Nephron (organoid): ENCODE measurements around the gene TGM3.

ENCODE experiments used
- H3K27ac Mint-ChIP-seq, 3 experiments: 2 replicates each; pipeline ENCODE4 v1.8.0; 2020; ENCODE audit warnings: mixed read lengths in 3 of 3, mild to moderate bottlenecking in 2 of 3, moderate library complexity in 1 of 3
- H3K27me3 Mint-ChIP-seq: 2 replicates; pipeline ENCODE4 v1.8.0; 2021; ENCODE audit warnings: low read depth, mild to moderate bottlenecking, moderate library complexity, mixed read lengths
- H3K36me3 Mint-ChIP-seq: 2 replicates; pipeline ENCODE4 v1.8.0; 2020; ENCODE audit warnings: low read depth, mixed read lengths
- H3K4me1 Mint-ChIP-seq: 2 replicates; pipeline ENCODE4 v1.8.0; 2020; ENCODE audit warnings: mixed read lengths
- H3K4me3 Mint-ChIP-seq, 3 experiments: 2 replicates each; pipeline ENCODE4 v1.8.0; 2020; ENCODE audit warnings: mild to moderate bottlenecking in 3 of 3, mixed read lengths in 3 of 3, moderate library complexity in 2 of 3
- H3K9me3 Mint-ChIP-seq: 2 replicates; pipeline ENCODE4 v1.8.0; 2020; ENCODE audit warnings: mixed read lengths
- TF ChIP-seq, protein P1 (sequence below), 3 experiments: fragments of 200-600 bp; sonication (generic); IDR thresholded peaks; one replicate each; pipeline ENCODE4 v1.5.0; 2021; ENCODE audit warnings: antibody characterized with exemption in 3 of 3; ENCODE audit not compliant: unreplicated experiment in 3 of 3

TGM3 gene

GRCh38 chr20:2331106-2331505 is 35.3 kb downstream of the TGM3 start:
- H3K27me3 Mint-ChIP-seq: peaks cover 3% of the 10 kb centered on the region
- H3K4me1 Mint-ChIP-seq: peaks cover 1% of the 10 kb centered on the region
- H3K9me3 Mint-ChIP-seq: no peaks in the 10 kb centered on the region
- TF ChIP-seq, protein P1, sequence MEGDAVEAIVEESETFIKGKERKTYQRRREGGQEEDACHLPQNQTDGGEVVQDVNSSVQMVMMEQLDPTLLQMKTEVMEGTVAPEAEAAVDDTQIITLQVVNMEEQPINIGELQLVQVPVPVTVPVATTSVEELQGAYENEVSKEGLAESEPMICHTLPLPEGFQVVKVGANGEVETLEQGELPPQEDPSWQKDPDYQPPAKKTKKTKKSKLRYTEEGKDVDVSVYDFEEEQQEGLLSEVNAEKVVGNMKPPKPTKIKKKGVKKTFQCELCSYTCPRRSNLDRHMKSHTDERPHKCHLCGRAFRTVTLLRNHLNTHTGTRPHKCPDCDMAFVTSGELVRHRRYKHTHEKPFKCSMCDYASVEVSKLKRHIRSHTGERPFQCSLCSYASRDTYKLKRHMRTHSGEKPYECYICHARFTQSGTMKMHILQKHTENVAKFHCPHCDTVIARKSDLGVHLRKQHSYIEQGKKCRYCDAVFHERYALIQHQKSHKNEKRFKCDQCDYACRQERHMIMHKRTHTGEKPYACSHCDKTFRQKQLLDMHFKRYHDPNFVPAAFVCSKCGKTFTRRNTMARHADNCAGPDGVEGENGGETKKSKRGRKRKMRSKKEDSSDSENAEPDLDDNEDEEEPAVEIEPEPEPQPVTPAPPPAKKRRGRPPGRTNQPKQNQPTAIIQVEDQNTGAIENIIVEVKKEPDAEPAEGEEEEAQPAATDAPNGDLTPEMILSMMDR (IDR thresholded peaks at IDR 0.05; ENCODE audit: unreplicated experiment in 3 of 3): no peak
- H3K36me3 Mint-ChIP-seq: no peaks in the 10 kb centered on the region
- H3K27ac Mint-ChIP-seq: no peak overlapping the region
- H3K4me3 Mint-ChIP-seq: no peak overlapping the region

GRCh38 chr20:2331901-2332565 is 36.2 kb downstream of the TGM3 start:
- no peaks in the 10 kb centered on the region for H3K4me1 Mint-ChIP-seq
- H3K9me3 Mint-ChIP-seq: no peaks in the 10 kb centered on the region
- no peak overlapping the region for H3K4me3 Mint-ChIP-seq
- TF ChIP-seq, protein P1 (IDR thresholded peaks at IDR 0.05; ENCODE audit: unreplicated experiment in 3 of 3): no peak
- H3K27ac Mint-ChIP-seq: no peak overlapping the region
- H3K36me3 Mint-ChIP-seq: no peaks in the 10 kb centered on the region
- peaks cover 6% of the 10 kb centered on the region for H3K27me3 Mint-ChIP-seq

DNA sequence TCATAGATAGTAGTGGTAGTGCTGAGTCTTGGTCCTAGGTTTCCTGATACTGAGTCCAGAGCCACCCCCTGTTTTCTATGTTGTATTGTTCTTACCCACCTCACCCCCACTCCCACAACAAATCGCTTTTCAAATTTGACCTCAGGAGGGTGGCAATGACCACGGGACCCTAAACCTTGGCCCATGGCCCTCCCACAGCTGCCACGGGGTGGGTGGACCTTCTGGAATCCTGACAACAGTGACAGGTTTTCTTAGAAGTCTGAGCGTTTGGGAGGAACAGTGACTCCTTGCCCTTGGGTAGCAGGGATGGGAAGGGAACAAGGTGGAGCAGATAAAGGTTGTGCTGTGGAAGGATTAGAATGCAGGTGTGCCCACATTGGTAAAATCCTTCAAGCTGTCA is 36.9 kb downstream of the TGM3 start:
- H3K4me1 Mint-ChIP-seq: no peaks in the 10 kb centered on the region
- H3K27ac Mint-ChIP-seq: no peak overlapping the region
- no peak overlapping the region for H3K4me3 Mint-ChIP-seq
- no peaks in the 10 kb centered on the region for H3K9me3 Mint-ChIP-seq
- TF ChIP-seq, protein P1 (IDR thresholded peaks at IDR 0.05; ENCODE audit: unreplicated experiment in 3 of 3): no peak
- H3K36me3 Mint-ChIP-seq: no peaks in the 10 kb centered on the region
- peaks cover 8% of the 10 kb centered on the region for H3K27me3 Mint-ChIP-seq

GRCh38 chr20:2333821-2334220 is 38.0 kb downstream of the TGM3 start:
- TF ChIP-seq, protein P1 (IDR thresholded peaks at IDR 0.05; ENCODE audit: unreplicated experiment in 3 of 3): no peak
- Mint-ChIP-seq H3K27me3 (peaks cover 8% of the 10 kb centered on the region), H3K27ac (no peak overlapping the region)

GRCh38 chr20:2335096-2335870 is 39.5 kb downstream of the TGM3 start:
- TF ChIP-seq, protein P1 (IDR thresholded peaks at IDR 0.05; ENCODE audit: unreplicated experiment in 3 of 3): no peak
- H3K27me3 Mint-ChIP-seq: peaks cover 5% of the 10 kb centered on the region
- no peaks in the 10 kb centered on the region for H3K36me3 Mint-ChIP-seq

More at GRCh38 chr20:2333821-2334220, 38.0 kb downstream of the TGM3 start:
- Mint-ChIP-seq H3K9me3 (no peaks in the 10 kb centered on the region), H3K4me3 (no peak overlapping the region), H3K36me3 (no peaks in the 10 kb centered on the region), H3K4me1 (no peaks in the 10 kb centered on the region)

More at GRCh38 chr20:2335096-2335870, 39.5 kb downstream of the TGM3 start:
- Mint-ChIP-seq H3K9me3 (no peaks in the 10 kb centered on the region), H3K4me3 (no peak overlapping the region), H3K4me1 (no peaks in the 10 kb centered on the region), H3K27ac (no peak overlapping the region)
